PFSK-1 (cell line): ENCODE measurements around the gene NDST3.

ENCODE experiments used
- POLR2AphosphoS5 ChIP-seq: IDR thresholded peaks from 2 replicates; pipeline ENCODE4 v1.6.1; 2012; ENCODE audit warnings: low read depth, mild to moderate bottlenecking, control low read depth, low read length, moderate library complexity
- REST ChIP-seq, 2 experiments: IDR thresholded peaks; 2 replicates each; pipeline versions ENCODE4 v1.6.1 to v1.8.0; 2011 to 2012; ENCODE audit warnings: low read depth in 2 of 2, low read length in 2 of 2, control low read depth in 1 of 2, inconsistent platforms in 1 of 2, mild to moderate bottlenecking in 1 of 2, moderate library complexity in 1 of 2; ENCODE audit not compliant: insufficient read depth in 1 of 2

DNA sequence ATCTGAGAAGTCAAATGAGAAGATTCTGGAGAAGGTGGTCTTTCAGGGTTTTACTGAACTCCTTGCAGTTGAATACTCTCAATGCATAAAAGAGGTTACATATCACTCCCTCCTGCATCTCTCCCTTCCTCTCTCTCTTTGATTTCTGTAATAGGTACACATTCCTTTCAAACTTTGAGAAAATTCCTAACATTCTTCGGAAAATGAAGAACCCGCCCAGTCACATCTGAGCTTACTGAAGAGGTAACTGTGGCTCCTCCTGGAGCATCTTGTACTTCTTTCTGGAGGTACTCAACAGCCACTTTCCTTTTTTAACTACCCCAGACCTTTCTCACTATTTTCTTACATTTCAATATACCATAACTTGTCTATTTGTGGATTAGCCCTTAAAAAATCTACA is 24.7 kb downstream of the NDST3 start:
- TF ChIP-seq REST (IDR thresholded peaks at IDR 0.05; ENCODE audit: insufficient read depth in 1 of 2, low read depth in 2 of 2, low read length in 2 of 2), result no peak
- no peak for TF ChIP-seq POLR2AphosphoS5
